Thymus (tissue), 11 donors: ENCODE results near the gene INSRR. TPM values are rescaled to one million over a fixed set of nuclear protein-coding genes. Genes with fewer than 3 reads are reported as not detected.
A peak's percentile ranks its signal among the peaks of the same experiment; 100 is the strongest.

Source experiments
- DNase-seq, 9 donors: peaks; one replicate each; pipeline ENCODE4 v3.0.0-alpha.2; 2013; ENCODE audit warnings: low spot score in 9 of 9, low read depth in 6 of 9, missing footprints in 1 of 9
- H3K27ac ChIP-seq, 2 donors: one replicate each; pipeline ENCODE4 v1.5.1; 2013; ENCODE audit warnings: control low read depth in 1 of 2, low read depth in 1 of 2, low read length in 1 of 2, mild to moderate bottlenecking in 1 of 2, moderate library complexity in 1 of 2
- H3K27me3 ChIP-seq, 2 donors: one replicate each; pipeline ENCODE4 v1.5.1; 2013; ENCODE audit warnings: low read length in 1 of 2; ENCODE audit not compliant: control insufficient read depth in 2 of 2, insufficient read depth in 1 of 2
- H3K36me3 ChIP-seq, 2 donors: one replicate each; pipeline ENCODE4 v1.5.1; 2013; ENCODE audit warnings: low read length in 1 of 2, mild to moderate bottlenecking in 1 of 2, moderate library complexity in 1 of 2; ENCODE audit not compliant: control insufficient read depth in 2 of 2, insufficient read depth in 2 of 2
- H3K4me1 ChIP-seq, 2 donors: one replicate each; pipeline ENCODE4 v1.5.1; 2013; ENCODE audit warnings: low read length in 2 of 2; ENCODE audit not compliant: control insufficient read depth in 2 of 2, insufficient read depth in 2 of 2
- H3K4me3 ChIP-seq, 2 donors: one replicate each; pipeline ENCODE4 v1.5.1; 2013; ENCODE audit warnings: low read length in 2 of 2, control low read depth in 1 of 2, mild to moderate bottlenecking in 1 of 2
- H3K9me3 ChIP-seq, 2 donors: one replicate each; pipeline ENCODE4 v1.5.1; 2013; ENCODE audit warnings: low read length in 1 of 2, mild to moderate bottlenecking in 1 of 2; ENCODE audit not compliant: control insufficient read depth in 2 of 2, insufficient read depth in 1 of 2
- WGBS: extraction: QIAGEN DNeasy Blood & Tissue Kit; methylation state at CpG from one replicate; pipeline ENCODE4 v1.1.7; 2013; 5-methylcytosine and 5-hydroxymethylcytosine counted together
- polyA plus RNA-seq: library from polyadenylated mRNA; stranded (reverse); fragments of 200-250 nt; gene quantifications from one replicate; pipeline ENCODE4 v1.2.3, GENCODE V29; 2013
- total RNA-seq: library from RNA; stranded (reverse); fragments of 120-200 nt; gene quantifications from one replicate; pipeline ENCODE4 v1.2.4, GENCODE V29; 2013
- donor health status: healthy.

INSRR gene
- total and polyA plus RNA-seq, 2 donors = 0.33 to 0.43 TPM

DNA sequence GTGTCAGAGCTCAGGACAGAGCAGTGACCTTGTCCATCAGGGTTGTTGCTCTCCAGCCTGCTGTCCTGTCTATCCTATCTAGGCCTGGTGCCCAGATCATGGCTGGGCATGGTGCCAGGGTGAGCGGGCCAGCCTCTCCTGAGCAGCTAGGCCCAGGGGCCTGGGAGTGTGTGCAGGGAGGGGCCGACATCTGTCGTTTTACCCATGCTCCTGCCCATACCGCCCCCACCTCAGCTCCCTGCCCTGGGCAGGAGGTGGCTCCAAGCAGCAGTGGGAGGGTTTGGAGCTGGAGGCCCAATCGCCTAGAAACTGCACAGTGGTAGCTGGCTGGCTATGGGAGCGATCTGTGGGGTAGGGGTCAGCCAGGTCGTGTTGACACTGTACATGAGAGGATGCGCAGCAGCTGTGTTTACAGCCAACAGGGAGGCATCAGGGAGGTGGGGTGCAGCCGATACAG lies 6.5 kb downstream of the INSRR start:
- Histone ChIP-seq H3K9me3 (no peaks in the 10 kb centered on the region), H3K36me3 (no peaks in the 10 kb centered on the region), H3K4me3 (no peak overlapping the region), H3K4me1 (peaks cover 0 to 10% of the 10 kb centered on the region in 2 donors), H3K27me3 (peaks cover 29 to 91% of the 10 kb centered on the region in 2 donors), H3K27ac (no peak overlapping the region)
- WGBS = 85% methylated on average over 9 of the region's 9 CpGs
- no peak for DNase-seq

DNA sequence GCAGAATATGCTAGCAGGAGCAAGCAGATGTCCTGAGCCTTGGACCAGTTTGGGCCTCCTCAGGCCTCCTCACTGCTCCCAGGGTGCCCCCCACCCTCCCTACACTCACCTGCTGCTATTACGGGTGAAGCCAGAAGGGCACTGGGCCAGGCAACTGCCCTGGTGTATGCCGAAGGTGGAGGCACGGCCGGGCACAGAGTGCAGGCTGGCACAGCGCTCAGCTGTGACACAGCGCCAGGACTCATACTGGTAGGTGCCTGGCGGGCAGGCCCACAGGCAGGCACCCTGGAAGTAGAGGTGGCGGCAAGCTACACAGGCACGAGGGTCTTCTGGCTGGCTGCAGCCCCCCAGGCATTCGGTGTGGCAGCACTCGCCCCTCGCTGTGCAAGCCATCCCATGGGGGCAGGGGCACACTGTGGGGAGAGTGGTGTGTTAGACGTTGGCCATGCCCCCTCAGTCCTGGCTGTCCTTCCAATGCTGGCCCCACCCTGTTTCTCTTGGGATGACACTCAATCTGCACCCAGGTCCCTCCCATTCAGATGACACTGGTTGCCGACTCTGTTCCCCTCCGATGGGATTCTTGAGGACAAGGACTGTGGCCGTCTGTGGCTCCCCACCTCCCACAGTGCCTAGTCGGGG lies 7.0 kb downstream of the INSRR start:
- H3K36me3 ChIP-seq = no peaks in the 10 kb centered on the region
- 93% methylated on average over 17 of the region's 17 CpGs for WGBS
- no peak overlapping the region for H3K27ac ChIP-seq
- peaks cover 0 to 10% of the 10 kb centered on the region in 2 donors for H3K4me1 ChIP-seq
- H3K4me3 ChIP-seq = no peak overlapping the region
- no peaks in the 10 kb centered on the region for H3K9me3 ChIP-seq
- H3K27me3 ChIP-seq = peaks cover 29 to 91% of the 10 kb centered on the region in 2 donors
- DNase-seq = no peak

DNA sequence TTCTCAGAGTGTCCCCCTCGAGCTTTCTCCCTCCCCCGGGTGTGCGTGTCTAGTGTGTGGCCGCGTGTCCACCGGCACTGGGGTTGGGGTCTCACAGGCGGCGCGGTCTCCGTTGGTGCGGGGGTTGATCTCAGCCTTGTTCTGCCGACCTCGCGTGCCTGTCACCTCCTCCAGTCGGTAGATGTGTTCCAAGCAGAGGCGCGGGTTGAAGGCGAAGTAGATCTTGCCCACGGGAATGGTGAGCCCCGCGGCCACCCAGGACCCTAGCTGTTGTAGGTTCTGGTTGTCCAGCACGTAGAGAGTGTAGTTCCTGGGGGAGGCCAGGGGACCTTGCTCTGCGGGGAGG lies 9.8 kb downstream of the INSRR start:
- WGBS = 28% methylated on average over 23 of the region's 23 CpGs
- H3K9me3 ChIP-seq = peaks cover 0 to 12% of the 10 kb centered on the region in 2 donors
- no peak overlapping the region for H3K4me3 ChIP-seq

DNA sequence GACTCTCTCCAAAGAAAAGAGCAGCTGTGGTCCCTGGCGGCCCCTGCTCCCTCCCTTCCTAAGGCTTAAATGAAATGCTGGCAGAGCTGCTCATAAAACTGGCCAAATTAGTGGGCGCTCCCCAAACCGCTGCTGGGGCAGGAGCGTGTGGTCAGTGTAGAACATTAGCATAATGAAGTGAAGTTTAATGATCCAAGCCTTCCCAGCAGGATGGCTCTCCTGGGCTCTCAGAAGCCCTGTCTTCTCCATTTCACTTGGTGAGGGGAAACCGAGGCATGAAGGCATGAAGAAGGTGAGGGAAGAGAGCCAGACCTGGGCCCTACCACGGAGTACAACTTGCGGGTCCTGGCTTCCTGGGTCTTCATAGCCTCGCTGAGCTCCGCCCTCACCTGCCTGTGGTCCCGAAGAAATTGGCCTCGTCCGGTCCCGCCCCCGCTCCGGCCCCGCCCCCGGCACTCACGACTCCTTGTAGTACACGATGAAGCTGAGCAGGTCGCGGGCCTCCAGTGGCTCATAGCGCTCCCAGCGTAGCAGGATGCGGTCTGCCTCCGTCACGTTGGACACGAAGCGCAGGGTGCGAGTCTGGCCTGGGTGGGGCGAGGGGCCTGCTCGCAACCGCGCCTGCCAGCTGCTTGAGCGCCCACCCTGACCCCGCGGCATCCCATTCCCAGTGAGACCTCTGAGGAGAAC lies 10.3 kb downstream of the INSRR start:
- Histone ChIP-seq H3K4me3 (no peak overlapping the region), H3K36me3 (no peaks in the 10 kb centered on the region), H3K27me3 (peaks cover 48 to 94% of the 10 kb centered on the region in 2 donors), H3K27ac (no peak overlapping the region), H3K9me3 (peaks cover 0 to 12% of the 10 kb centered on the region in 2 donors), H3K4me1 (peaks cover 0 to 21% of the 10 kb centered on the region in 2 donors)
- 11% methylated on average over 36 of the region's 36 CpGs for WGBS
- DNase-seq = peak in 5 of 9 donors; percentile 18 to 74 (median 37)

More for the DNA sequence above, 9.8 kb downstream of the INSRR start:
- Histone ChIP-seq H3K27ac (no peak overlapping the region), H3K4me1 (peaks cover 0 to 21% of the 10 kb centered on the region in 2 donors), H3K36me3 (no peaks in the 10 kb centered on the region), H3K27me3 (peaks cover 48 to 94% of the 10 kb centered on the region in 2 donors)
- DNase-seq = no peak

DNA sequence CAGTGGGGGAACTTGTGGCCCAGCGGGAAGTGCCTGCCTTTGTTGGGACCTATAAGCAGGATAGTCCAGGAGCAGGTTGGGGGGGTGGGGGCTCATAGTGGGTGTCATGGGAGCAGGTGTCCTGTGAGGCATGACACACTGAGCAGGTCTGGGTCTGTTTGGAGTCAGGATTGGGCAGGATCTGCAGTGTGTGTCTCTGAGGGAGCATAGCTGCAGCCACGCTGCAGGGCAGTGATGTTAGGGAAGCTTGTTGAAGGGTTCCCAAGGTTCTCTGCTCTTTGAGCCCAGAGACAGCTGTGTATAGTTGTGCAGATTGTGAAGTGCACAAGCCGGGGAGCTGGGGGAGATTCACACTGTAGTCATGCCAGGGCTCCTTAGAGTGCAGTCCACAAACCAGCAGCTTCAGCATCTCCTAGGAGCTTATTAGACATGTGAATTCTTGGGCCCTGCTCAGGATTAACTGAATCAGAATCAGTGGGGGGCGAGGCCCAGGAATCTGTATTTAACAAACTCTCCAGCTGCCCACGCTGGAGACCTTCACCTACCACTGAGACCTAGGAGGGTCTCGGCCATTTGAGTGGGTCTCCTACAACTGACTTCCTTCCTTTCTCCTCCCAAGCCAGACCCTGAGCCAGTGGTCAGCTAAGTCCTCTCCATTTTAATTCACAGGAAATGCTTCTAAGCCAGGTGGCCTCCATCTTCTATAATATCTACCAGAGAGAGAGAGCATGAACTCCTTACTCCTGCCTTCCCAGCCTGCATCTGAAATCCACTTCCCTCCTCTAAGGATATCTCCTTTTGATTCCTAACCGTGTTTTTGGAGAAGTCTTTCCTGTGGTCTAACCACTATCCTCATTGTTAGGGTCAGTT lies 11.1 kb downstream of the INSRR start:
- Histone ChIP-seq H3K9me3 (peaks cover 0 to 12% of the 10 kb centered on the region in 2 donors), H3K4me3 (no peak overlapping the region), H3K27ac (no peak overlapping the region), H3K36me3 (no peaks in the 10 kb centered on the region), H3K4me1 (peaks cover 0 to 21% of the 10 kb centered on the region in 2 donors), H3K27me3 (peaks cover 51 to 96% of the 10 kb centered on the region in 2 donors)
- WGBS = 78% methylated on average over 7 of the region's 7 CpGs
- DNase-seq = no peak

DNA sequence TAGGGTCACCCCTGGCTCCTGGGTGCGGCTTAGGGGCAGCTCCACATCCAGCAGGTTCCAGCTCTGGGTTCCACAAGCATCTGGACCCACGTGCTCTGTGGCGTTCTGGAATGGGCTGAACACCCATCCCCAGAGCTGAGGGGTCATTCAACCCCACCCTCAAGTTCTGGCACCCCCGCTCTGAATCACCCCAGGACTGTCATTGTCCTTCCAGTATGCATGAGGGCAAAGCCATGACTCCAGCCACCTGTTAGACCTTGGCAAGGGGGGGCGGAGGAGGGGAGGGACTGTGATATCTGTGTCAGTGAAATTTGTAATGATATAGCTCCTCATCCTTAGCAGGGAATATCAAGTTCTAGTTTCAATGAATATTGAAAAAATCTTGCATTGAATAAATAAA lies 12.3 kb downstream of the INSRR start:
- Histone ChIP-seq H3K4me1 (peaks cover 0 to 21% of the 10 kb centered on the region in 2 donors), H3K4me3 (no peak overlapping the region), H3K27ac (no peak overlapping the region), H3K27me3 (peaks cover 51 to 96% of the 10 kb centered on the region in 2 donors), H3K9me3 (peaks cover 0 to 12% of the 10 kb centered on the region in 2 donors), H3K36me3 (no peaks in the 10 kb centered on the region)
- 92% methylated on average over 5 of the region's 5 CpGs for WGBS
- DNase-seq = no peak

DNA sequence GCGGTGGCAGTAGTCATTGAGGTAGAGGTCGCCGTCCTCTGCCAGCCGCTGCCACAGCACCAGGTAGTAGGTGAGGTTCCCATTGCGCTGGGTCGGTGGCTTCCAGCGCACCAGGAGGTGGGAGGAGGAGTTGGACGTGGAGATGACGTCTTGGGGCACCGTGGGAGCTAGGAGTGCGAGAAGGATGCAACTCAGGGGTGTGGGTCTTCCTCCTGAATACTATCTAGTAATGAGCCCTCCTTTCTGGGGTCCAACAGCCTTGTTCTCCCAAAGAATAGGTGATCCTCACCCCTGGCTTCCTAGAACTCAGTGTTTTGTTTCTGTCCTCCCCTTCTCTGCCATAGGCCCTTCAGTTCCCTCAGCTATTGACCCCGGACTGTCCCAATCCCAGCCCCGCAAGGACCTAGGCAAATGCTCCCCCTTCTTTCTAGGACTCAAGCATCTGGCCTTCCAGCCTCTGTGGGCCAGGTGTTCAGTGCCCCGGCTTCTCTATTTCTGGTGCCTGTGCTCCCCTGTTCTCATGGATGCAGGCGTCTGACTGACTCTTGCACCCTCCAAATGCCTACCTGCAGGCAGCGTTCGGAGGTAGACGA lies 12.9 kb downstream of the INSRR start:
- peaks cover 55 to 96% of the 10 kb centered on the region in 2 donors for H3K27me3 ChIP-seq
- WGBS = 55% methylated on average over 18 of the region's 18 CpGs
- no peak for DNase-seq
- no peak overlapping the region for H3K27ac ChIP-seq
- H3K4me1 ChIP-seq = peaks cover 0 to 21% of the 10 kb centered on the region in 2 donors
- no peak overlapping the region for H3K4me3 ChIP-seq
- no peaks in the 10 kb centered on the region for H3K36me3 ChIP-seq
- peaks cover 0 to 12% of the 10 kb centered on the region in 2 donors for H3K9me3 ChIP-seq

DNA sequence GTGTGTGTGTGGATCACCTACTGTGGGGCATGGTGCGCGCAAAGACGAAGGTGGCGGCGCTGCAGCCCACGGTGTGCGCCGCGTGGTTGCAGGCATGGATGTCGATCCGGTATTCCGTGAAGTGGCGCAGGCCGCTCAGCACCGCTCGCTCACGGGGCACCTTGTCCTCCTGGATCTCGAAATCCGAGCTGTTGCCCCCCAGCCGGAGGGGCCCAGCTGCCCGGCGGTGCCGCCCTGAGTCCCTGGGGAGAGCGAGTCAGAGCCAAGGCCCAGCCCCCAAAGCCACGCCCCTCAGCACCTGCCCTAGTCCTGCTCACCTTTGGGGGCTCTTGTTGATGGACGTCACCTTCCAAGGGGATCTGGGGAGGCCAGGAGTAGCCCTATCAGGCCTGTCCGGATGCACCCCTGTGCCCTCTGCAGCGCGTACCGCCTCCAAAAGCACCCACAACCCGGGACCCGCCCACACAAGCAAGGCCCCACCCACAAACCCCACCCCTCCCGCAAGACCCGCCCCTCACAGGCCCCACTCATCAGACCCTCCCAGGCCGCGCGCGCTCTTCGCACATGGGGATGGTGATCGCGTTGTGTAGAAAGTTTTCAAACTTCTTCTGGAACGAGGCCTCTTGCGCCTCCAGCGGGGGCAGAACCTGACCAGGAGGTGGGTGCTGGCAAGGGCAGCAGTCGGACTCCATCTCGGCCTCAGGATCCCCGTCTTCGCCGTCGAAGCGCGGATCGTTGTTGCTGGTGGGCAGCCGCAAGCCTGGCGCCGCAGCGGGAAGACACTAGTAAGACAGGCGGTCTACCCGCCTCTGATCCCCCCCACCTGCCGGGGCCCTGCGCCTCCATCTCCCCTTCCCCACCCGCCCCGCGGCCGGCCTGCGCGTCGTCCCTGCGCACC lies 13.6 kb downstream of the INSRR start:
- peak in 5 of 9 donors; percentile 18 to 59 (median 39) for DNase-seq
- Histone ChIP-seq H3K36me3 (no peaks in the 10 kb centered on the region), H3K9me3 (peaks cover 0 to 12% of the 10 kb centered on the region in 2 donors), H3K27me3 (peaks cover 55 to 100% of the 10 kb centered on the region in 2 donors), H3K4me3 (no peak overlapping the region), H3K4me1 (peaks cover 0 to 21% of the 10 kb centered on the region in 2 donors), H3K27ac (no peak overlapping the region)
- WGBS = 12% methylated on average over 69 of the region's 69 CpGs
